ENCODE data around the gene HESX1. TPM values are rescaled to one million over a fixed set of nuclear protein-coding genes. Genes with fewer than 3 reads are reported as not detected.
A peak's percentile ranks its signal among the peaks of the same experiment; 100 is the strongest.

Gene HESX1
- total and polyA plus RNA-seq, 2 of the 13 experiments (the other 11 are each of a cell fraction or from before 2014, with no cell fraction given) = 0.57 to 0.75 TPM

GRCh38 chr3:57164657-57165573, 34.9 kb downstream of the HESX1 start, which contains the start of gene IL17RD (continued):
- TF ChIP-seq ZNF770 (CRISPR knock-in tag; IDR thresholded peaks at IDR 0.05) = no peak
- no peak for TF ChIP-seq ZNF256 (CRISPR knock-in tag; conservative IDR thresholded peaks at IDR 0.05)
- TF ChIP-seq CSRNP1 (CRISPR knock-in tag; IDR thresholded peaks at IDR 0.05) = peak; percentile 77; the same call in 1 of the 2 replicates
- no peak for TF ChIP-seq DRAP1 (CRISPR knock-in tag; IDR thresholded peaks at IDR 0.05)
- TF ChIP-seq, protein P1, sequence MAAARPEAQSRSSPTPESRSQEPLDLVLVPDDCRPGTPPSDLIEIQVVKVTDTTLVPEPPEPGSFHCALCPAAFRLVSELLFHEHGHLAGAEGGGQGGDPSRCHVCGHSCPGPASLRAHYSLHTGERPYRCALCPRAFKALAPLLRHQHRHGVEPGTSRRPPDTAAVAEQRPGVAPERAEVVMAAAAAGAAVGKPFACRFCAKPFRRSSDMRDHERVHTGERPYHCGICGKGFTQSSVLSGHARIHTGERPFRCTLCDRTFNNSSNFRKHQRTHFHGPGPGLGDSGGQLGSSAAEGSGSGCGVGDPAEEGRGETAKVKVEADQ (CRISPR knock-in tag; IDR thresholded peaks at IDR 0.05; ENCODE audit: borderline replicate concordance) = no peak
- TF ChIP-seq ZNF280D (CRISPR knock-in tag; IDR thresholded peaks at IDR 0.05) = no peak
- no peak for TF ChIP-seq AKAP8 (CRISPR knock-in tag; IDR thresholded peaks at IDR 0.05)
- TF ChIP-seq, protein P2, sequence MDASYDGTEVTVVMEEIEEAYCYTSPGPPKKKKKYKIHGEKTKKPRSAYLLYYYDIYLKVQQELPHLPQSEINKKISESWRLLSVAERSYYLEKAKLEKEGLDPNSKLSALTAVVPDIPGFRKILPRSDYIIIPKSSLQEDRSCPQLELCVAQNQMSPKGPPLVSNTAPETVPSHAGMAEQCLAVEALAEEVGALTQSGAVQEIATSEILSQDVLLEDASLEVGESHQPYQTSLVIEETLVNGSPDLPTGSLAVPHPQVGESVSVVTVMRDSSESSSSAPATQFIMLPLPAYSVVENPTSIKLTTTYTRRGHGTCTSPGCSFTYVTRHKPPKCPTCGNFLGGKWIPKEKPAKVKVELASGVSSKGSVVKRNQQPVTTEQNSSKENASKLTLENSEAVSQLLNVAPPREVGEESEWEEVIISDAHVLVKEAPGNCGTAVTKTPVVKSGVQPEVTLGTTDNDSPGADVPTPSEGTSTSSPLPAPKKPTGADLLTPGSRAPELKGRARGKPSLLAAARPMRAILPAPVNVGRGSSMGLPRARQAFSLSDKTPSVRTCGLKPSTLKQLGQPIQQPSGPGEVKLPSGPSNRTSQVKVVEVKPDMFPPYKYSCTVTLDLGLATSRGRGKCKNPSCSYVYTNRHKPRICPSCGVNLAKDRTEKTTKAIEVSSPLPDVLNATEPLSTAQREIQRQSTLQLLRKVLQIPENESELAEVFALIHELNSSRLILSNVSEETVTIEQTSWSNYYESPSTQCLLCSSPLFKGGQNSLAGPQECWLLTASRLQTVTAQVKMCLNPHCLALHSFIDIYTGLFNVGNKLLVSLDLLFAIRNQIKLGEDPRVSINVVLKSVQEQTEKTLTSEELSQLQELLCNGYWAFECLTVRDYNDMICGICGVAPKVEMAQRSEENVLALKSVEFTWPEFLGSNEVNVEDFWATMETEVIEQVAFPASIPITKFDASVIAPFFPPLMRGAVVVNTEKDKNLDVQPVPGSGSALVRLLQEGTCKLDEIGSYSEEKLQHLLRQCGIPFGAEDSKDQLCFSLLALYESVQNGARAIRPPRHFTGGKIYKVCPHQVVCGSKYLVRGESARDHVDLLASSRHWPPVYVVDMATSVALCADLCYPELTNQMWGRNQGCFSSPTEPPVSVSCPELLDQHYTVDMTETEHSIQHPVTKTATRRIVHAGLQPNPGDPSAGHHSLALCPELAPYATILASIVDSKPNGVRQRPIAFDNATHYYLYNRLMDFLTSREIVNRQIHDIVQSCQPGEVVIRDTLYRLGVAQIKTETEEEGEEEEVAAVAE (CRISPR knock-in tag; IDR thresholded peaks at IDR 0.05; ENCODE audit: borderline replicate concordance) = no peak
- TF ChIP-seq, protein P3, sequence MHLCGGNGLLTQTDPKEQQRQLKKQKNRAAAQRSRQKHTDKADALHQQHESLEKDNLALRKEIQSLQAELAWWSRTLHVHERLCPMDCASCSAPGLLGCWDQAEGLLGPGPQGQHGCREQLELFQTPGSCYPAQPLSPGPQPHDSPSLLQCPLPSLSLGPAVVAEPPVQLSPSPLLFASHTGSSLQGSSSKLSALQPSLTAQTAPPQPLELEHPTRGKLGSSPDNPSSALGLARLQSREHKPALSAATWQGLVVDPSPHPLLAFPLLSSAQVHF (CRISPR knock-in tag; IDR thresholded peaks at IDR 0.05) = no peak
- TF ChIP-seq MAF1 (CRISPR knock-in tag; IDR thresholded peaks at IDR 0.05; ENCODE audit: borderline replicate concordance) = no peak
- no peak for TF ChIP-seq CREBL2 (CRISPR knock-in tag; IDR thresholded peaks at IDR 0.05; ENCODE audit: borderline replicate concordance)
- no peak for TF ChIP-seq ATM (IDR thresholded peaks at IDR 0.05; ENCODE audit: borderline replicate concordance)
- TF ChIP-seq BRD4 (CRISPR knock-in tag; IDR thresholded peaks at IDR 0.05) = no peak
